ENCODE measurements around the gene EXOC3.

Gene EXOC3

DNA sequence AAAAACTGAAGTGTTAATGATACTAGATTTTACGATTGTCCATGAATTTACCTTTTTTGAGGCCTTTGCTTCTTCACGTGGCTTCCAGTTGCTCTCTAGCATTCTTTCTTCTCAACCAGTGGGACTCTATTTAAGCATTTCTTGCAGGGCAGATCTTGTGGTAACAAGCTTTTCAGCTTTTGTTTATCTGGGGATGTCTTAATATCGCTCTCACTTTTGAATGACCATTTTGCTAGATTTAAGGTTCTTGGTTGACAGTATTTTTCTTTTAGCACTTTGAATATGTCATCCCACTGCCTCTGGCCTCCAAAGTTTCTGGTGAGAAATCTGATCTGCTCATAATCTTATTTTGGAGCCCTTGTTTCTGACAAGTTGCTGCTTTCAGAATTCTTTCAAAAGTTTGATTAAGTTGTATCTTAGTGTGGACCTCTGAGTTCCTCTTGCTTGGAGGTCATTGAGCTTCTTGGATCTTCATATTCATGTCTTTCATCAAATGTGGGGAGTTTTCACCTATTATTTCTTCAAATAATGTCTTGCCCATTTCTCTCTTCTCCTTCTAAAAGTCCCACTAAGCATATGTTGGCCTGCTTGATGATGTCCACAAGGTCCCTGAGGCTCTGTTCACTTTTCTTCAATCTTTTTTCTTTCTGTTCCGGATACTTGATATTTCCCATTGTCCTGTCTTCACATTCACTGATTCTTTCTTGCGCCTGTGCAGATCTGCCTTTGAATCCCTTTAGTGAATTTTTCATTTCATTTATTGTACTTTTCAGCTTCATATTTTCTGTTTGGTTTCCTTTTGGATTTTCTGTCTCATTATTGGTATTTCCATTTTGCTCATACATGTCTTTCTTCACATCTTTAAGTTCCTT lies 8.8 kb downstream of the EXOC3 start:
- Mint-ChIP-seq H3K27me3 (no peaks in the 10 kb centered on the region), H3K9me3 (peaks cover 15 to 20% of the 10 kb centered on the region in 2 donors), H3K27ac (no peak overlapping the region), H3K4me1 (peaks cover 55% of the 10 kb centered on the region), H3K4me3 (no peak overlapping the region)
- ATAC-seq (no peak), DNase-seq (no peak)

DNA sequence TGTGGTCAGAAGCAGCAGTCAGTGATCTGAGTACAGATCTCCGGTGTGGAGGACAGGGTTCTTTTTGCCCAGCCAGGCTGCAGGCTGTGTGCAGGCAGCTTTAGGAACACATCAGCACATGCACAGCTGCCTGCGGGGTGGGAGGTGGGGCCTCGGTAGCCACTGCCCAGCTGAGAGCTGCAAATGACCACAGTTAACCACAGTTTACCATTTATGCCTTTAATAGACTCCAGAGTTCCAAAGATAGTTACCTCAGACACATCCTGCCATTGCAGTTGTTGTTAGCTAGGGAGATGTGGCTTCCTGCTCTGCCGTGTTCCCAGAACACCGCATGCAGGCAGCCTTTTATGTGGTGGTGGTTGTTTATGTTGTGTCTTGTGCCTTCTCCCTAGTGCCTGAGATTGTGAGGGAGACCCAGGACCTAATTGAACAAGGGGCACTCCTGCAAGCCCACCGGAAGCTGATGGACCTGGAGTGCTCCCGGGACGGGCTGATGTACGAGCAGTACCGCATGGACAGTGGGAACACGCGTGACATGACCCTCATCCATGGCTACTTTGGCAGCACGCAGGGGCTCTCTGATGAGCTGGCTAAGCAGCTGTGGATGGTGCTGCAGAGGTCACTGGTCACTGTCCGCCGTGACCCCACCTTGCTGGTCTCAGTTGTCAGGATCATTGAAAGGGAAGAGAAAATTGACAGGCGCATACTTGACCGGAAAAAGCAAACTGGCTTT lies 10.2 kb downstream of the EXOC3 start:
- Mint-ChIP-seq H3K4me3 (peak overlapping the region in 1 of 2 donors; percentile 30), H3K27ac (peak overlapping the region in 1 of 2 donors; percentile 48), H3K4me1 (peaks cover 55% of the 10 kb centered on the region), H3K27me3 (no peaks in the 10 kb centered on the region), H3K9me3 (peaks cover 15 to 20% of the 10 kb centered on the region in 2 donors)
- ATAC-seq (no peak), DNase-seq (no peak)

DNA sequence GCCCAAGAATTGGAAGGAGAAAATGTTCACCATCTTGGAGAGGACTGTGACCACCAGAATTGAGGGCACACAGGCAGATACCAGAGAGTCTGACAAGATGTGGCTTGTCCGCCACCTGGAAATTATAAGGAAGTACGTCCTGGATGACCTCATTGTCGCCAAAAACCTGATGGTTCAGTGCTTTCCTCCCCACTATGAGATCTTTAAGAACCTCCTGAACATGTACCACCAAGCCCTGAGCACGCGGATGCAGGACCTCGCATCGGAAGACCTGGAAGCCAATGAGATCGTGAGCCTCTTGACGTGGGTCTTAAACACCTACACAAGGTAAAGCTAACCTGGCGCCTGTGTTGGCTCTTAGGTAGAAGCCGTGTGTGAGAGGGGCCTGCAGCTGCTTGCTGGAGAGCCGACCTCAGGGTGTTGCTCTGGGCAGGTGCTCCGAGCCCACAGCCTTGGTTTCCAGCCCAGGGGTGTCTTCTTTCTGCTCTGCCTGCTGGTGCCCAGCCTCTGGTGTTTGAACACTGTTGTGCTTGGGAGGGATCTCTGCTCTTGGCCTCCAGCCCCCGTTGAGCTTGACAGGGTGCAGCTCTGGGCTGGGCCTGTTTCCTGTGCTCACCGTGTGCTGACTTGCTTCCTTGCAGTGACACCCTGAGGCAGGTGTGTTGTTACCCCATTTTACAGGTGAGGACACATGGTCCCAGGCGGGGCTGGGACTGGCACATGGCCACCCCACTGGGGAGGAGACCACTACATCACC lies 10.9 kb downstream of the EXOC3 start:
- Mint-ChIP-seq H3K4me1 (peaks cover 55% of the 10 kb centered on the region), H3K4me3 (peak overlapping the region in 1 of 2 donors; percentile 48), H3K27me3 (no peaks in the 10 kb centered on the region), H3K27ac (peak overlapping the region; percentile 28 to 60), H3K9me3 (peaks cover 15 to 20% of the 10 kb centered on the region in 2 donors)
- ATAC-seq (no peak), DNase-seq (no peak)

DNA sequence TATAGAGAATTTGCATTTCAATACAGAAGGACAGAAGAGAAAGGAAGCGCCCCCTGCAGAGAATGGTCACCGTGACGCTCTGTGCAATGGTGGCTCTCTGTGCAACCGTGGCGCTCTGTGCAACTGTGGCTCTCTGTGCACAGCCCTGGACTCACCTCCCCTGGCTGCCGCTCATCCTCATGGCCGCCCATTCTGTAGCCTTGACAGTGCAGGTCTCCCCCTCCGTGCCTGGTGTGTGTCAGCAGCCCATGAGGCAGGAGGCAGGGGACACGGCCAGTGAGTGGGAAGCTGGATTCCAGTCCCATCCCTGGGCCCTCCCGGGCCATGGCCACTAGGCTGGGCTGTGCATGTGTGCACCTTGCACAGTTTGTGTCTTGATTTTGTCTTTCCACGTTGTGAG lies 12.0 kb downstream of the EXOC3 start:
- H3K4me3 Mint-ChIP-seq, result no peak overlapping the region
- no peaks in the 10 kb centered on the region for H3K27me3 Mint-ChIP-seq
- ATAC-seq (no peak), DNase-seq (no peak)
- H3K27ac Mint-ChIP-seq, result peak overlapping the region in 1 of 2 donors; percentile 14
- peaks cover 65% of the 10 kb centered on the region for H3K4me1 Mint-ChIP-seq
- peaks cover 15 to 20% of the 10 kb centered on the region in 2 donors for H3K9me3 Mint-ChIP-seq

DNA sequence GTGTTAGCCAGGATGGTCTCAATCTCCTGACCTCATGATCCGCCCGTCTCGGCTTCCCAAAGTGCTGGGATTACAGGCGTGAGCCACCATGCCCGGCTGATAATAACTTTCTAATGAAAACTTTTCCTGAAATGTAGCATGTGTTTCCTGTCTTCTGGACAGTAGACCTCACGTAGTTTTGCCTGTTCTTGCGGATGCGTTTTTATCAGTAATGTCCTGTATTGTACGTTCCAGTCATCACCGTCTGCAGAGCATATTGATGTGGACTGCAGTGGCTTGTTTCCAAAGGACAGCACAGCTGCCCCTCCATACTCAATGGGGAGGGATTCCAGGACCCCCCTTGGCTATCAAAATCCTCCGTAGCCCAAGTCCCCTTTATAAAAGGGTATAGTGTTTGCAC lies 12.8 kb downstream of the EXOC3 start:
- Mint-ChIP-seq H3K27ac (peak overlapping the region in 1 of 2 donors; percentile 19), H3K4me1 (peaks cover 74% of the 10 kb centered on the region)

DNA sequence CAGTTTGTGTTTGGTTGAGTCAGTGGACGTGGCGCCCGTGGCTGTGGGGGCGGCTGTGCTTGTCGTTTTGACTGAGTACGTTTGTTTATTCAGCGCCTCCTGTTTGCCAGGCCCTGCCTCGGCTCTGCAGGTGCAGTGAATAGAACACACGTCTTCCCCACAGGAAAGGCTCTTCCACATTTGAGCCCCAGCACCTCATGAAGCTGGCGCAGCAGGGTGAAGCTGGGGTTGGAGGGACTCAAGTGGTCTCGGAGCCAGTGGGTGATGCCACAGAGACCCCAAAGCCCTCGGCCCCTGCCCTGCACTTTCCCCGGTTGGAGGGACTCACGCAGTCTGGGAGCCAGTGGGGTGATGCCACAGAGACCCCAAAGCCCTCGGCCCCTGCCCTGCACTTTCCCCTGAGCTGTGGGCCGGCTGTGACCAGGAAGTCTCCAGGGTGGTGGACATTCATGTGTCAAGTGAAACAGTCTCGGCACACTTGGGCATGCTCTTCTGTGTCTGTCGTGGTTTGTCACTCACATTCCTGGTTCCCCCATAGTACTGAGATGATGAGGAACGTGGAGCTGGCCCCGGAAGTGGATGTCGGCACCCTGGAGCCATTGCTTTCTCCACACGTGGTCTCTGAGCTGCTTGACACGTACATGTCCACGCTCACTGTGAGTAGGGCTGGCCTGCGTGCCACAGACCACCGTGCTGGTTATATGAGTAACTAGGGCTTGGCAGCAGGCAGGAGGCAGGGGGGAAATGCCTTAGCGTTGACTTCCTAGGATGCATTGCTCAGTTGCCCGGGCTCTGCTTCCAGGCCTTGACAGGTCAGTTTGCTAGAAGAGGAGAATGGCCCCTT lies 13.6 kb downstream of the EXOC3 start:
- no peak overlapping the region for H3K4me3 Mint-ChIP-seq
- H3K27me3 Mint-ChIP-seq, result no peaks in the 10 kb centered on the region
- peaks cover 12 to 17% of the 10 kb centered on the region in 2 donors for H3K9me3 Mint-ChIP-seq
- H3K4me1 Mint-ChIP-seq, result peaks cover 78% of the 10 kb centered on the region
- DNase-seq (no peak), ATAC-seq (no peak)
- H3K27ac Mint-ChIP-seq, result peak overlapping the region; percentile 5 to 65

More for the DNA sequence above, 12.8 kb downstream of the EXOC3 start:
- no peak overlapping the region for H3K4me3 Mint-ChIP-seq
- no peaks in the 10 kb centered on the region for H3K27me3 Mint-ChIP-seq
- DNase-seq (no peak), ATAC-seq (no peak)
- peaks cover 15 to 20% of the 10 kb centered on the region in 2 donors for H3K9me3 Mint-ChIP-seq

DNA sequence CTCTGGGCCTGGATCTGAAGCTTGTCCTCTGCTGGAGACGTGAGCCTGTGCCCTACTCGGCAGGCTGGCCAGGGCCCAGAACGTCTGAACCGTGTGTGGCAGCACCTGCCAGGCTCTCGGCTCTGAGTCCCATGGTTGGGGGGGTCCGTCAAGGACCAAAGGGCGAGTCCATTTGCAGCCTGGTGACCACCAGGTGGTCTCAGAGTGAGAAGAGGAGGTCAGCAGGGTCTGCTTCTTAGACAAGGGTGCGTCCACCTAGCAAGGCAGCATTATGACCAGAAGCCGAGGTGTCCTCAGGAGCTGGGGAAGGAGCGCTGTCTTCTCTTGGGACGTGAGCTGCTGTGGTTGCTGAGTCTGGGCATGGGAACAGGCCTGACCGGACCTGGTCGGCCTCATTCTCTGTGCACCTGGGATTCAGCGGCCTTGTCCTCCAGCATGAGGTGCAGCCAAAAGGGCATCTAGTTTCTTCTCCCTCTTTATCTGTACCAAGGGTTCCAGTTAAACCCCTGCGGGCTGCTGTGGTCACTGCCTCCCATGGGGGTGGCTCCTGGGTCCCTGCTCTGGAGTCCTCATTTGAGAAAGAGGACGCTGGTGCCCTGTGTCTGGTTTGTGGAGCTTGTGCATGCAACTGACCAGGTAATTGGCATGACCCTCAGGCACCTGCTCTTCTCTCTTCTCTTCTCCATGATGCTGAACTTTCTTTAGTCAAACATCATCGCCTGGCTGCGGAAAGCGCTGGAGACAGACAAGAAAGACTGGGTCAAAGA lies 14.4 kb downstream of the EXOC3 start:
- Mint-ChIP-seq H3K4me3 (no peak overlapping the region), H3K27ac (peak overlapping the region in 1 of 2 donors; percentile 65), H3K27me3 (no peaks in the 10 kb centered on the region), H3K4me1 (peaks cover 84% of the 10 kb centered on the region), H3K9me3 (peaks cover 4 to 9% of the 10 kb centered on the region in 2 donors)
- no peak for ATAC-seq
- DNase-seq, result no peak

DNA sequence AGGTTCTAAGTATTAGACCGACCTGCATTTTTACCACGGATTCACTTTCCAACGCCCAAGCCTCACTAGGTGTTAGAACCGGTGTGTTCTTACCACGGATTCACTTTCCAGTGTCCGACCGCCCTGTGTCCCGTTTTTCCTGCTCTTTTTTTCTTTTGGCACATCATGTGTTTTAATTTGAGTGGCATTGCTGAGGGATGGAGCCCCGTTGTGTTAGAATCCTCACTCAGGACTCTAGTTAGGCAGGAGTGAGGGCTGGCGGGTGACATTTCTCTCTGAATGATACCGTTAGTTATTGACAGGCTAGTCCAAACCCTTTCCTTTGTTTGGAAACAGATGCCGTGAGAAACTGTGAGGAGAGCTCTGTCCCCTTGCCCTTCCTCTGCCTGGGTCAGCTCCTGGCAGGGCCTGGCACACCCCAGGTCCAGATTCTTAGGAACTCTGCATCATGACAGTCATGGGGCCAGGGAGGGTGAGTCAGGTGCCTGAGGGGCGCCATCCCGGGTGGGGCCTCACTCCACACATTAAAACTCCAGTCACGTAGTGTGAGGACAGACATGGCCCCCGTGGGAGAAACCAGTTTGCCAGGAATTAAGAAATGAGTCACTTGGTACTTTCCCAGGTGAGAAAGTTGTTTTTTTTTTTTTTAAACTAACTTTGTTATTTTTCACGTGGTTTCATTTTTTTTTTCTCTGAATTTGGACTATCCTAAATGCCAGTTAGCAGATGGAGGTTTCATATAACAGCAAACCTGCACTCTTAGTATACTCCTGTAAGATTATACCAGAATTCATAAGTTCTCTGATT lies 15.8 kb downstream of the EXOC3 start:
- DNase-seq, result peak; percentile 36 to 59
- H3K27me3 Mint-ChIP-seq, result no peaks in the 10 kb centered on the region
- peaks cover 82% of the 10 kb centered on the region for H3K4me1 Mint-ChIP-seq
- H3K9me3 Mint-ChIP-seq, result no peaks in the 10 kb centered on the region
- peak overlapping the region; percentile 62 to 78 for H3K4me3 Mint-ChIP-seq
- ATAC-seq, result peak; percentile 87
- peak overlapping the region; percentile 95 to 96 for H3K27ac Mint-ChIP-seq

DNA sequence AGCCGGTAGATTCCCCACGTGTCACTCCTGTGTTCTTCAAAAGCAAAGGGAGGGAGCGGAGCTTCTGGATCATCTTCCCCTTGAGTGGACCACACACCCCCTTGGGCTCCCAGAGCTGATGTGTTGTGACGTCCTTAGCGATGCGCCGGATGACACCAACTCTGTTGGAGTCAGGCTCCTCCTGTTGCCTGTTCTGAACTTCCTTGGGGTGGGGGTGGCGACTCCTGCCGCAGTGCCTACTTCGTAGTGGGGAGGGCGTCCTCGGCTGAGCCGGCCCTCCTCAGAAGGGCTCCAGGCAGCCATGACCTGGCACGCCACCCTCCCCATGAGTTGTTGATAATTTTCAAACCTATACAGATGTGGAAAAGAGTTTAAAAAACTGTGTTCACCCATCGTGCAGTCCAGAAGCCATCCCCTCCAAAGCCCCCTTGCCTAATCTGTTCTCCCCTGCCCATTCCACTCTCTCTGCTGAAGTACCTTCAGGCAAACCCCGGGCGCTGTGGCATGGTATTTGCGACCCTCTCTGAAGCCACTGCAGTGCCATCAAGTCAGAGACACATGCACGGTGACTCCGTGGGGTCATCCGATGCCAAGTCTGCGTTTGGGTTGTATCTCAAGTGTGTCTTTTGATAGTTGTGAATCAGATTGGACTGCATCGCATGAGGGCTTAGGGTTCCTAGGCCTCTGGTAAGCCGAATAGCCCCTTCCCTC lies 16.7 kb downstream of the EXOC3 start:
- ATAC-seq (no peak), DNase-seq (no peak)
- H3K9me3 Mint-ChIP-seq, result no peaks in the 10 kb centered on the region
- H3K4me1 Mint-ChIP-seq, result peaks cover 84% of the 10 kb centered on the region
- H3K4me3 Mint-ChIP-seq, result peak overlapping the region; percentile 62 to 78
- H3K27ac Mint-ChIP-seq, result peak overlapping the region; percentile 95 to 96
- no peaks in the 10 kb centered on the region for H3K27me3 Mint-ChIP-seq

DNA sequence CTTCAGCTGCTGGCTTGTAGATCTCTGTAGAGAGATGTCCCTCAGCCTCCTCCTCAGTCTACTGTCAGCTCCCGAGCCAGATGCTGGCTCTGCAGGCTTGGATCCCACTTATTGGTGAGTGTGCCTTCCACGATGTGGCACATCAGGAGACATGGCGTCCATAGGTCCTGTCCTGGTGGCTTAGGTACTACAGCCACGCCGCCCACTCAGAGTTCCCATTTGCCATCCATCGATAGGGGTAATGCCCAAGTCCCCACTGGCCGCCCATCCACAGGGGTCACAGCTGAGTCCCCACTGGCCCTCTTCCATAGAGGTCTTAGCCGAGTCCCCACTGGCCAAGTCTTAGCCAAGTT lies 17.3 kb downstream of the EXOC3 start:
- H3K27me3 Mint-ChIP-seq, result no peaks in the 10 kb centered on the region
- no peaks in the 10 kb centered on the region for H3K9me3 Mint-ChIP-seq
- H3K4me3 Mint-ChIP-seq, result peak overlapping the region; percentile 62 to 78
- ATAC-seq (no peak), DNase-seq (no peak)
- peaks cover 85% of the 10 kb centered on the region for H3K4me1 Mint-ChIP-seq
- H3K27ac Mint-ChIP-seq, result peak overlapping the region; percentile 95 to 96

DNA sequence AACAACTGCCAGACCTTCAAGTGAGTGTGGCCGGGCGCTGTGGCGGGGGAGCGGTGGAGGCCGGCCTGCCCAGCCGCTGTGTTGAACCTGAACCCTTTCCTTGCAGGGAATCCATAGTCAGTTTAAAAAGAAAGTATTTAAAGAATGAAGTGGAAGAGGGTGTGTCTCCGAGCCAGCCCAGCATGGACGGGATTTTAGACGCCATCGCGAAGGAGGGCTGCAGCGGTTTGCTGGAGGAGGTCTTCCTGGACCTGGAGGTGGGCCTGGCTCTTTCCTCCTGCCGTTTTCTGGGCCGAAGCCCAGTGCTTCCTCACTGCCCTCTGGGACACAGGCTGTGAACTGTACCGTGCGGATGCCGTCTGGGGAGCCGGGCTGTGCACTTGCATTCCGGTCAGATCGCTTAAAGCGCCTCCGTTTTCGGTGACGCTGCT lies 19.1 kb downstream of the EXOC3 start:
- H3K4me3 Mint-ChIP-seq, result peak overlapping the region in 1 of 2 donors; percentile 74
- DNase-seq, result no peak
- no peaks in the 10 kb centered on the region for H3K27me3 Mint-ChIP-seq
- H3K27ac Mint-ChIP-seq, result peak overlapping the region in 1 of 2 donors; percentile 76
- H3K9me3 Mint-ChIP-seq, result no peaks in the 10 kb centered on the region
- no peak for ATAC-seq
- H3K4me1 Mint-ChIP-seq, result peaks cover 83% of the 10 kb centered on the region

DNA sequence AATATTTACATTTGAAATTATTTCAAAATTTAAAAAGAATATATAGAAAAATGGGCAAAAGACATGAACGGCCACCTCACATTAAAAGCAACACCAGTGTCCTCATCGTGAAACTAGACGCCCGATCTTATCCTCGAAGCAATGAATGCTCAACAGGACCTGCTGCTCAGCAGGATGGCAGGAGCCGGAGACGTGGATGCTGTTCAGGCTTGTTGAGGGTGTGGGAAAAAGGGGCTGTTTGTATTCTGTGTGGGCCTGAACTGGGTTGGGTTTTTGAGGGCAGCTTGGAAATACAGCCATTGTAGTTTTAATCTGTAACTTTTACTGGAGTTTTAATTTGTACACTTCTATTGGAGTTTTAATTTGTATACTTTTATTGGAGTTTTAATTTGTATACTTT lies 20.3 kb downstream of the EXOC3 start:
- DNase-seq (no peak), ATAC-seq (no peak)
- Mint-ChIP-seq H3K4me3 (peak overlapping the region; percentile 11 to 66), H3K9me3 (no peaks in the 10 kb centered on the region), H3K27ac (no peak overlapping the region), H3K4me1 (peaks cover 71% of the 10 kb centered on the region), H3K27me3 (no peaks in the 10 kb centered on the region)

DNA sequence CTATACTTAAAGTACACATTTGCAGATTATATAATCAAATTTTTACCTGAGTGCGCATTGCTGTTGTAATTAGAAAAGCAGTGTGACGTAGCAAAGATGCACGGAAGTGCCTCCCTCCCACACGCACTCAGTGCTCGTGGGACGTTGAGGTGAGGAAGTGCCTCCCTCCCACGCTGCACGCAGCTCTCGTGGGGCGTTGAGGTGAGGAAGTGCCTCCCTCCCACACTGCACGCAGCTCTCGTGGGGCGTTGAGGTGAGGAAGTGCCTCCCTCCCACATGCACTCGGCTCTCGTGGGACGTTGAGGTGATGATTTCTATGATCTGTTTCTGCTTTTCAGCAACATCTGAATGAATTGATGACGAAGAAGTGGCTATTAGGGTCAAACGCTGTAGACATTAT lies 21.0 kb downstream of the EXOC3 start:
- ATAC-seq (peak; percentile 69), DNase-seq (peak; percentile 54 to 69)
- no peaks in the 10 kb centered on the region for H3K9me3 Mint-ChIP-seq
- H3K27me3 Mint-ChIP-seq, result no peaks in the 10 kb centered on the region
- H3K4me3 Mint-ChIP-seq, result peak overlapping the region; percentile 57 to 63
- H3K27ac Mint-ChIP-seq, result peak overlapping the region; percentile 71 to 80
- H3K4me1 Mint-ChIP-seq, result peaks cover 70% of the 10 kb centered on the region
